ENCODE data around the gene OR6M1.

Gene OR6M1

DNA sequence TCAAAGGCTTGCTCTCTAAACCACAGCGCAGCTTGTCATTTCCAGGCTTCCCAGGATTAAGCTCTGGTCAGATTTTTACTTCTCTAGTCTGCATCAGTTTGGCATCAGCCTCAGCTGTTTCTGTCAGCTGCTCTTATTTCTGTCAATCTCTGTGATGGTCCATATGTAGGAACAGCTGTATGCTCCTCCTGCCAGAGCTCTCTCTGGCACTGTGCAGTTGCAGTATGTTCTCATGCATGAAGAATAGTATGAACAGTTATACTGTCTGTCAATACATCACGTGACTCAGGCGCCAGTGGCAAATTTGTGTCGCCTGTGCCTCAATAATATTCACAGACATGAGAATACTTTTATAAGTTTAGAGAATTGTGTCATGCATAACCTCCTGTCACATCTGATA is 6.7 kb downstream of the OR6M1 start:
- in situ Hi-C loops (cut with MboI; ENCODE audit: low sequenced_read_pairs), result no loop called here
- no peak for DNase-seq (ENCODE audit: low spot score in 2 of 2)
- H3K4me3 ChIP-seq, result no peak overlapping the region
- no peaks in the 10 kb centered on the region for H3K9me3 ChIP-seq
- H3K4me1 ChIP-seq, result no peaks in the 10 kb centered on the region
- no peaks in the 10 kb centered on the region for H3K27me3 ChIP-seq (ENCODE audit: low read depth)
- no peaks in the 10 kb centered on the region for H3K36me3 ChIP-seq (replicated peaks)

DNA sequence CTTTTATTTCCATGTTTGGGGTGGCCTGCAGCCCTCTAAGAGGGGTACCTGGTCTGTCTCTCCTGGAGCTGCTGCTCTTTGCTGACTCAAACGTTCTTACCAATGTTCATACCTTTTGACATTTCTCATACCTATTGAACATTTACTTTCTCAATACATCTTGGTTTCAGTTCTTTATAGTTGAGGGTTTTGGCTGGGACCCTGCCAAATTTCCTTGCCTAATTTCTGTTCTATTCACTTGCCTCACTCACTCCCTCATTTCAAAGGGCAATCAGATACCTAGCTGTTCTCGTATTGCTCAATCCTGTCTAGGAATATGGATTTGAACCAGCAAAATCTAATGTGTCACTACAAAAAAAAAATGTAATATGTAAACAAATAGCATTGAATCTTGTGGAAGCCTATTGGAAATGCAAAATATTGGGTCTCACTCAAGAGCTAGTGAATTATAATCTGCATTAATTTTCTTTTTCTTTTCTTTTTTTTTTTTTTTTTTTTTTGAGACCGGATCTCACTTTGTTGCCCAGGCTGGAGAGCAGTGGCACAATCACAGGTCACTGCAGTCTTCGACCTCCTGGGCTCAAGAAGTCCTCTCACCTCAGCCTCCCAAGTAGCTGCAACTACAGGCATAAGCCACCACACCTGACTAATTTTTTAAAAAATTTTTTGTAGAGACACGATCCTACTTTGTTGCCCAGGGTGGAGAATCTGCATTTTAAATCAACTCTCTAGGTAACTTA is 7.5 kb downstream of the OR6M1 start:
- H3K9me3 ChIP-seq, result no peaks in the 10 kb centered on the region
- no peak for DNase-seq (ENCODE audit: low spot score in 2 of 2)
- in situ Hi-C loops (cut with MboI; ENCODE audit: low sequenced_read_pairs), result no loop called here
- H3K36me3 ChIP-seq (replicated peaks), result no peaks in the 10 kb centered on the region
- H3K4me1 ChIP-seq, result no peaks in the 10 kb centered on the region
- no peak overlapping the region for H3K4me3 ChIP-seq
- no peaks in the 10 kb centered on the region for H3K27me3 ChIP-seq (ENCODE audit: low read depth)

DNA sequence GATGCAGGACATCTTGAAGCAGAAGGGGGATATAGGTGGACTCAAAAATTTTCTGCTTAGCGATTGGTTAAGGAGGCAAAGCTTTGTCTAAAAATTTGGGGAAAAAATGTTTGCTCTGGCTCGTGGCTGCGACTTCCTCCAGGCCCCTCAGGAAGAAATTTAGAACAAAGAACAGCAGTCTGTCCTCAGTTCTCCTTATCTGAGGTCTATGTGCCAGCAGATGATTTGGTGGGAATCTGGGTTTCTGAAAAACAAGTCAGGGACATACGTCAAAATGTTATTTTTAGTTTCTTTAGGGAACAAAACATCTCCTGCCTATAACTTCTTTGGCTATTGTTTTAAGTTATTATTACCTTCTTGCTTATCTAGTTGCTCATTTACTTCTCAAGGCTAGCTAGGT is 8.1 kb downstream of the OR6M1 start:
- in situ Hi-C loops (cut with MboI; ENCODE audit: low sequenced_read_pairs), result no loop called here
- no peaks in the 10 kb centered on the region for H3K9me3 ChIP-seq
- H3K27me3 ChIP-seq (ENCODE audit: low read depth), result no peaks in the 10 kb centered on the region
- H3K4me3 ChIP-seq, result no peak overlapping the region
- no peaks in the 10 kb centered on the region for H3K4me1 ChIP-seq
- no peaks in the 10 kb centered on the region for H3K36me3 ChIP-seq (replicated peaks)
- DNase-seq (ENCODE audit: low spot score in 2 of 2), result no peak

DNA sequence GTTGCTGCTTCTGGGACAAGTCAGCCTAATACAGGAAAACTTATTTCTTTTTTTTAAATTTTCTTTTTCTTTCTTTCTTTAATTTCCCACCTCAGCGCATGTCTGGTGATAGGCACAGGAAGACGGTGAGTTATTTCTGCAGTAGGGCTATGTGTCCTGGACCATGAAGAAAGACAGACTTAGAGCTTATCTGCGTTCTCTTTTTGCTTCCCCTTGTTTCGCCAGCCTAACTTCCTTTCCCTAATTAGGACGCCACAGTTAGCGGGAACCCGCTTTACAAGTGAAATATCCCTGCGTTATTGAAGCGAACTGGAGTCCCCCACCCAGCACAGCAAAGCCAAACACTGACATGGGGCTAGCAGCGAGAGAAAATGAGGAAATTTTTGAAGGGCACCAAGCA is 8.6 kb downstream of the OR6M1 start:
- in situ Hi-C loops (cut with MboI; ENCODE audit: low sequenced_read_pairs), result no loop called here
- no peak for DNase-seq (ENCODE audit: low spot score in 2 of 2)
- no peaks in the 10 kb centered on the region for H3K9me3 ChIP-seq

DNA sequence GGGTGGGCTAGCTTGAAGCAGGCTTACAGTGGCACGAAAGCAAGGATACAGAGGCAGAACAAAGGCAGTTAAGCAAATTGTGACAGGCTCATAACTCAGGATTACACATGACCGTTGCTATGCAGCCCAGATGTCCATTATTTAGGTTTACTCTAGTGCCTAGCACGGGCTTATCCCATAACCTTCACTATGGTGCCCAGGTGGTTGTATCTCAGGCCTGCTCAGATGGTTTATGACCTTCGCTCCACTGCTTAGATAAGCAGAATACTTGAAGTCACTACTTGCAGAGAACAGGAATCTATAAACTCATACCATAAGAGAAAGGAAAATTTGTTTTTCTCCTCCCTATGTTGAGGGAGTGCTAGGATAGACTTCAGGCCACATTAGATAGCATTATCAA is 9.0 kb downstream of the OR6M1 start:
- H3K27me3 ChIP-seq (ENCODE audit: low read depth), result no peaks in the 10 kb centered on the region
- H3K9me3 ChIP-seq, result no peaks in the 10 kb centered on the region
- no peaks in the 10 kb centered on the region for H3K4me1 ChIP-seq
- in situ Hi-C loops (cut with MboI; ENCODE audit: low sequenced_read_pairs), result no loop called here
- no peak for DNase-seq (ENCODE audit: low spot score in 2 of 2)
- no peak overlapping the region for H3K4me3 ChIP-seq
- no peaks in the 10 kb centered on the region for H3K36me3 ChIP-seq (replicated peaks)

More for the DNA sequence above, 8.6 kb downstream of the OR6M1 start:
- Histone ChIP-seq H3K27me3 (ENCODE audit: low read depth) (no peaks in the 10 kb centered on the region), H3K4me3 (no peak overlapping the region), H3K36me3 (replicated peaks) (no peaks in the 10 kb centered on the region), H3K4me1 (no peaks in the 10 kb centered on the region)

DNA sequence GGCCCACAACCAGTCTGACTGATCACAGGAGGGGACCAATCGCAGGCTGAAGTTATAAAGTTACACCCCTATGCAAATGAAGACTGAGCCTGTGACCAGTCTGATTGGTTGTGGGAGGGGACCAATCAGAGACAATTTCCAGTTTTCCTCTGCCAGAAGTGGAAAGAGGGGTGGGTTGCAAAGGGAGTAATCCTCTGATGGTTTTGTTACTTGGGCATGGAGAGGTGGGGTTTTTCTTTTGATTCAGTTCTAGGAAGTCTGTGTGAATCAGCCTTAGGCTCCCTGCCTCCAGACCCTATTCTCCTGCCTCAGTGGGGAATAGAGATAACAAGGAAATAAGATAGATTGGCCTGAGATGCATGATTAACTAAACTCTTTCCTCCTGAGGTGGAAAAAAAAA is 9.9 kb downstream of the OR6M1 start:
- Histone ChIP-seq H3K9me3 (no peaks in the 10 kb centered on the region), H3K27me3 (ENCODE audit: low read depth) (no peaks in the 10 kb centered on the region), H3K4me3 (no peak overlapping the region), H3K36me3 (replicated peaks) (no peaks in the 10 kb centered on the region), H3K4me1 (no peaks in the 10 kb centered on the region)
- in situ Hi-C loops (cut with MboI; ENCODE audit: low sequenced_read_pairs), result no loop called here
- no peak for DNase-seq (ENCODE audit: low spot score in 2 of 2)

DNA sequence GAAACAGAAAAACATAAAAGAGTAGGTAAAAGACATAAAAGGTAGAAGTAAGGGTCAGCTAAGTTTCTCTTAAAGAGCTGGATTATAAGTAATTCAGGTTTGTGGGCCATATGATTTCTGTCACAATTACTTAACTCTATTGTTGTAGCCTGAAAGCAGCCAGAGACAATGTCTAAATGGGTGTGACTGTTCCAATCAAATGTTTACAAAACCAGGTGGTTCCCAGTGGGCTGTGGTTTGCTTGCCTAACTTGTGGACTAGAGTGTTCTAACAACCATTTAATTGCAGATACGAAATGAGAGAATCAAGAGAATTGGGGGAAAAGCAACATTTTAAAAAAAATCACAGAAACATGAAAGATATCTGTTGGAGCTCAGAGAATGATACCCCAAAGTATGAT is 22.6 kb downstream of the OR6M1 start:
- no peaks in the 10 kb centered on the region for H3K27me3 ChIP-seq (ENCODE audit: low read depth)
- in situ Hi-C loops (cut with MboI; ENCODE audit: low sequenced_read_pairs), result no loop called here
- H3K4me3 ChIP-seq, result no peak overlapping the region
- no peak for DNase-seq (ENCODE audit: low spot score in 2 of 2)
- H3K9me3 ChIP-seq, result no peaks in the 10 kb centered on the region
- no peaks in the 10 kb centered on the region for H3K36me3 ChIP-seq (replicated peaks)
- peaks cover 8% of the 10 kb centered on the region; the same call in 1 of the 2 replicates for H3K4me1 ChIP-seq

DNA sequence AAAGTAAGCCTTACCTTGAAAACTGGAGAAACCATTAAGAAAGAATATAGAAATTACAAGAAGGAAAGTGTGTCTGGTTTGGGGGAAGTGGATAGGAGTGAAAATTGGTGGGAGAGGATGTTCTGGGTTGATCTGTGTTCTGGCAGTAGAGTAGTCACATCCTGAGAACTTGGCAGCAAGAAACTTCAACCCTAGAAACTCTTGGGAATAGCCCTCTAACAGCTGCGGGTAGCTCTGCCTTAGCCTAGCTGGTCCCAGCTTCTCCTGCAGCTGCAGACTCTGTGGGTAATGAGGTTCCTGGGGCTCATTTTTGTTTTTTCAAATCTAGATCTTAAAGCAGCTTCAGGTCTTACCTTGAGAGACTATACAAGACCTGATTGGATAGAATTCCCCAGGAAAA is 27.6 kb downstream of the OR6M1 start:
- Histone ChIP-seq H3K9me3 (no peaks in the 10 kb centered on the region), H3K4me1 (peaks cover 8% of the 10 kb centered on the region), H3K27me3 (ENCODE audit: low read depth) (no peaks in the 10 kb centered on the region), H3K36me3 (replicated peaks) (no peaks in the 10 kb centered on the region), H3K4me3 (no peak overlapping the region)
- in situ Hi-C loops (cut with MboI; ENCODE audit: low sequenced_read_pairs), result no loop called here
- no peak for DNase-seq (ENCODE audit: low spot score in 2 of 2)

DNA sequence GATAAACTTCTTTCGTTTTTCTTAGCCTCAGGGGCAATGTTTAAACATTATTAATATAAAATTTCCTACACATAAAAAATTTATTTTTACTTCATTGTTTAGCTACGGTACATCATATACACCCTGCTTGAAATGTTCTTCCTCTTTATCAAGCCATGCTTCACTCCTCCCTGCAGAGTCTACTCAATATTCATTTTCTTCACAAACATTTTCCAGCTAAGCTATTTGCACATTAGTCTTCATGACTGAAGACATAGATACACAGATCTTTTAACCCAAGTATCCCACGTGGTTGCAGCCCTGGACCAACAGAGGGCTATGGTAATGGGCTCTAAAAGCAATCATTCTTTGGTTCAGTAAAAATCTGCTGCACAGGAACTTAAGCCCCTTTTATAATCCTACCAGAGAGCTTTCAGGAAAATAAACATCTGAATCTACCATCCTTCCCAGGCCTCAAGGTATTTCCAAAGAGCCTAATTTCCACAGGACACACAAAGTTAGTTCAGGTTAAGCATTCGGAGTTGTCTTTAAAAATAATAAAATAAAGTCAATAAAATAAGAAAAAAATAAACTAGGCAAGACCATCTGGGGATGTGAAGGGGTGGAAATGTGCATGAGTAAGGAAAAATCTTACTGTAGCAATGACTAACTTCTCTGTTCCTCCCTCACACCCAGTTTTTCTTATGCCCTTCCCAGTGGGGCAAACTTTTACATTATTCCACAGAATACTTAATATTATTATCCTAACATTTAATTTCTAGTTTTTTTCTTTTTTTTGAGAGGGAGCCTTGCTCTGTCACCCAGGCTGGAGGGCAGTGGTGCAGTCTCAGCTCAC is 30.2 kb downstream of the OR6M1 start:
- Histone ChIP-seq H3K9me3 (no peaks in the 10 kb centered on the region), H3K27me3 (ENCODE audit: low read depth) (no peaks in the 10 kb centered on the region), H3K4me1 (peaks cover 8% of the 10 kb centered on the region), H3K36me3 (replicated peaks) (no peaks in the 10 kb centered on the region), H3K4me3 (no peak overlapping the region)
- DNase-seq (ENCODE audit: low spot score in 2 of 2), result no peak
- in situ Hi-C loops (cut with MboI; ENCODE audit: low sequenced_read_pairs), result no loop called here

DNA sequence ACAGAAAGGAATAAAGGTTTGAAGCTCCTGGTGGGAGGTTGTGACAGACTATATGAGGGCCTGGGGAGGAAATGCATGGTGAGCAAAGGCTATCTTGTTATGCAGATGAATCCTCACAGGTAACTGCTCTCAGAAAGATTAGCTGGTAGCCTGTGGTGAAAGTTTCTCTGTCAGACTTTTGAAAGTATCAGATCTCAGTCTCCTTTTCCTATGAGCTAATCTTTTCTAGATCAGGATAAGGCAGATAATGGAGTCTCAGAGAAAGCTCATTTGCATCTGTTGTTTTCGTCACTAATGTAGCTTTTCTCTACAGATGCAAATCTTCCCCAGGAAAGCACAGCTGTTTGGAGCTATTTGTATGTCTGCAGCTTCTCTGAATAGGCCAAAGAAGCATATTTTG is 30.9 kb downstream of the OR6M1 start:
- Histone ChIP-seq H3K4me3 (no peak overlapping the region), H3K36me3 (replicated peaks) (no peaks in the 10 kb centered on the region), H3K27me3 (ENCODE audit: low read depth) (no peaks in the 10 kb centered on the region), H3K9me3 (no peaks in the 10 kb centered on the region), H3K4me1 (peaks cover 8% of the 10 kb centered on the region)
- no peak for DNase-seq (ENCODE audit: low spot score in 2 of 2)
- in situ Hi-C loops (cut with MboI; ENCODE audit: low sequenced_read_pairs), result no loop called here

DNA sequence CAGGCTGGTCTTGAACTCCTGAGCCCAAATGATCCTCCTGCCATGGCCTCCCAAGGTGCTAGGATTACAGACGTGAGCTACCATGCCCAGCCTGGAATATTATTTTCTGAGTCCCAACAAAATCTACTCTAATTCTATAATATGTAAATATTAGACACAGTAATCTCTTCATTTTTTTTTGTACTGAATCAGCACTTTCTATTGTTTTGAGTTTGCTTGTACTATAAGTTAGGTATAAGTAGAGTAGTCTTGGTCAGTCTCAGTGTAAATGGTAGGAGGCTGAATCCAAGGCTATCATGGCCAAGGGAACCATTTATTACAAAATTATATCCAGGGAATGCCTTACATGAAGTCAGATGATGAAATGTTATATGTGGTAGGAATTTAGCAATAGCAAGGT is 32.2 kb downstream of the OR6M1 start:
- in situ Hi-C loops (cut with MboI; ENCODE audit: low sequenced_read_pairs), result no loop called here
- Histone ChIP-seq H3K4me1 (peaks cover 8% of the 10 kb centered on the region), H3K9me3 (no peaks in the 10 kb centered on the region), H3K4me3 (no peak overlapping the region), H3K36me3 (replicated peaks) (no peaks in the 10 kb centered on the region), H3K27me3 (ENCODE audit: low read depth) (no peaks in the 10 kb centered on the region)
- no peak for DNase-seq (ENCODE audit: low spot score in 2 of 2)

DNA sequence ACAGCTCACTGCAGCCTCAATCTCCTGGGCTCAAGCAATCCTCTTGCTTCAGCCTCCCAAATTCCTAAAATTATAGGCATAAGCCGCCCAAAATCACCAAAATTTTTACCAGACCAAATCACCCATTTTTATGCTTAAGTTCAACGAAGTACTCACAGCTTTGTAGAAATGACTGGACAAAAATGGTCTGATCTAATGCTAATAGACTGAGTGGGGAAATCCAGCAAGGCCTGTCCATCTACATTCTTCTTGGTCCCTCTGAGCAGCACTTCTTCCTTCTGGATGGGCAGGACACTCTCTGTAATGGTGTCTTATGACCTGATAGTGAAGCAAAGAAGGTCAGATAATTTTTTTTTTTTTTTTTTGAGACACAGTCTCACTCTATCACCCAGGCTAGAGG is 33.1 kb downstream of the OR6M1 start:
- no peak for DNase-seq (ENCODE audit: low spot score in 2 of 2)
- in situ Hi-C loops (cut with MboI; ENCODE audit: low sequenced_read_pairs), result no loop called here
- no peaks in the 10 kb centered on the region for H3K36me3 ChIP-seq (replicated peaks)

DNA sequence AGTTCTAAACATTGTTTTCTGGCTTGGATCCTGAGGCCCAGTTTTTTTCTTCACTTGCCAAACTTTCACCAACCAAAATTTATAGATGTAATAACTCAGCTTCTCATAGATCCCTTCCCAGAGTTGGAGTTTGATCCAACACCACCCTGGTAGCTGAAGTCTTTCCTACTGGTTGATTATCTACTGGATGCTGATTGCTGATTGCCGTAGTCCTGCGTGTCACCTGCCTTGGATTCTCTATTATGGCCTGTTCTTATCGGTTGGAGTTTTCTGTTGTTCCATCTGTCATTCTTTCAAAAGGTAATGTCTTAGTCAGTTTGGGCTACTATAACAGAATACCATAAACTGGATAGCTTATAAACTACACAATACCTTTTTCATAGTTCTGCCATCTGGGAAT is 34.5 kb downstream of the OR6M1 start:
- in situ Hi-C loops (cut with MboI; ENCODE audit: low sequenced_read_pairs), result no loop called here
- Histone ChIP-seq H3K9me3 (no peaks in the 10 kb centered on the region), H3K36me3 (replicated peaks) (no peaks in the 10 kb centered on the region), H3K4me1 (no peaks in the 10 kb centered on the region), H3K27me3 (ENCODE audit: low read depth) (no peaks in the 10 kb centered on the region), H3K4me3 (no peak overlapping the region)
- no peak for DNase-seq (ENCODE audit: low spot score in 2 of 2)

More for the DNA sequence above, 33.1 kb downstream of the OR6M1 start:
- no peaks in the 10 kb centered on the region for H3K9me3 ChIP-seq
- peaks cover 8% of the 10 kb centered on the region for H3K4me1 ChIP-seq
- H3K4me3 ChIP-seq, result no peak overlapping the region
- no peaks in the 10 kb centered on the region for H3K27me3 ChIP-seq (ENCODE audit: low read depth)

DNA sequence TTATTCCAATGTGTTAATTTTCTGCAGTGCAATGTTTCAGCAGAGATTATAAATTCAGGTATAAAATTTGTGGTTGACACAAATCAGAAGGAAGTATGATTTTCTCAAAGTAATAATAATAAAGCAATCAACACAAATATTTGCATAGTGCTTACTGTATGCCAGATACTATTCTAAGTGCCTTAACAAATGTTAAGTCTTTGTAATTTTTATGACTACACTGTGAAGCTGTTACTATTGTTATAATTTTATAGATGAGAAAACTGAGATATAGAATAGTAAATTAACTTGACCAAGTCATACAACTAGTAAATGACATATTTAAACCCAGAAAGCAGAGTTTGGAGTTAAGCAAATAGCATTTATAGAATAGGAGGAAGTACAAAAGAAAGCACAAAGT is 35.4 kb downstream of the OR6M1 start:
- no peak overlapping the region for H3K4me3 ChIP-seq

More for the DNA sequence above, 35.4 kb downstream of the OR6M1 start:
- in situ Hi-C loops (cut with MboI; ENCODE audit: low sequenced_read_pairs), result no loop called here
- Histone ChIP-seq H3K27me3 (ENCODE audit: low read depth) (no peaks in the 10 kb centered on the region), H3K9me3 (no peaks in the 10 kb centered on the region), H3K36me3 (replicated peaks) (no peaks in the 10 kb centered on the region), H3K4me1 (no peaks in the 10 kb centered on the region)
- DNase-seq (ENCODE audit: low spot score in 2 of 2), result no peak

Measured in HAP-1 (cell line).